GM23338 (cell line): ENCODE measurements around the gene HMG20B. TPM values are rescaled to one million over a fixed set of nuclear protein-coding genes. Genes with fewer than 3 reads are reported as not detected.

Source experiments
- ATAC-seq: fragments of 200-7000 bp; cut with Tn5 transposase; 3 replicates; pipeline ENCODE4 v1.9.1; 2020
- DNase-seq: peaks from one replicate; pipeline ENCODE4 v3.0.0-alpha.2; 2015; ENCODE audit warnings: low spot score
- H2AFZ ChIP-seq: fragments of 200-600 bp; sonication (generic); 2 replicates; pipeline ENCODE4 v1.8.0; 2016; ENCODE audit warnings: antibody characterized with exemption, mild to moderate bottlenecking, moderate library complexity
- H3F3A ChIP-seq: fragments of 200-600 bp; sonication (generic); replicated peaks from 2 replicates; pipeline ENCODE4 v1.8.0; 2017; ENCODE audit warnings: antibody characterized with exemption, mixed run types, low read depth
- H3K27ac ChIP-seq: fragments of 200-600 bp; sonication (generic); 2 replicates; pipeline ENCODE4 v1.6.1; 2016; ENCODE audit warnings: low read depth
- H3K27me3 ChIP-seq: fragments of 200-600 bp; sonication (generic); 2 replicates; pipeline ENCODE4 v1.8.0; 2016; ENCODE audit warnings: mild to moderate bottlenecking, mixed run types, moderate library complexity; ENCODE audit not compliant: insufficient read depth
- H3K36me3 ChIP-seq: fragments of 200-600 bp; sonication (generic); 2 replicates; pipeline ENCODE4 v1.8.0; 2016; ENCODE audit warnings: mild to moderate bottlenecking; ENCODE audit not compliant: insufficient read depth
- H3K4me1 ChIP-seq: fragments of 200-600 bp; sonication (generic); 2 replicates; pipeline ENCODE4 v1.8.0; 2016; ENCODE audit warnings: mild to moderate bottlenecking, moderate library complexity; ENCODE audit not compliant: insufficient read depth
- H3K4me2 ChIP-seq: fragments of 200-600 bp; sonication (generic); 2 replicates; pipeline ENCODE4 v1.7.1; 2017; ENCODE audit warnings: mixed run types
- H3K4me3 ChIP-seq: fragments of 200-600 bp; sonication (generic); 2 replicates; pipeline ENCODE4 v1.6.1; 2016; ENCODE audit warnings: mixed run types
- H3K79me2 ChIP-seq: fragments of 200-600 bp; sonication (generic); replicated peaks from 2 replicates; pipeline ENCODE4 v1.8.0; 2017; ENCODE audit warnings: mild to moderate bottlenecking; ENCODE audit not compliant: insufficient read depth
- H3K9me2 ChIP-seq: fragments of 200-600 bp; sonication (generic); 2 replicates; pipeline ENCODE4 v1.8.0; 2017; ENCODE audit not compliant: insufficient read depth
- H4K20me1 ChIP-seq: fragments of 200-600 bp; sonication (generic); replicated peaks from 2 replicates; pipeline ENCODE4 v1.8.0; 2017; ENCODE audit warnings: mild to moderate bottlenecking; ENCODE audit not compliant: insufficient read depth
- H3K27ac Mint-ChIP-seq: 2 replicates; pipeline ENCODE4 v1.8.0; 2020; ENCODE audit warnings: inconsistent platforms, mild to moderate bottlenecking, moderate library complexity, mixed read lengths
- H3K27me3 Mint-ChIP-seq: 3 replicates; pipeline ENCODE4 v1.8.0; 2022; ENCODE audit warnings: low read depth, mild to moderate bottlenecking, moderate library complexity, mixed read lengths, inconsistent platforms; ENCODE audit not compliant: insufficient read depth, poor library complexity
- H3K36me3 Mint-ChIP-seq: 3 replicates; pipeline ENCODE4 v1.8.0; 2021; ENCODE audit warnings: low read depth, mild to moderate bottlenecking, inconsistent platforms, moderate library complexity, mixed read lengths
- H3K4me1 Mint-ChIP-seq: 3 replicates; pipeline ENCODE4 v1.8.0; 2020; ENCODE audit warnings: mild to moderate bottlenecking, inconsistent platforms, mixed read lengths
- H3K4me3 Mint-ChIP-seq: 3 replicates; pipeline ENCODE4 v1.8.0; 2021; ENCODE audit warnings: moderate library complexity, mild to moderate bottlenecking, inconsistent platforms, mixed read lengths
- H3K9me3 Mint-ChIP-seq: 3 replicates; pipeline ENCODE4 v1.8.0; 2020; ENCODE audit warnings: moderate library complexity, mild to moderate bottlenecking, inconsistent platforms, mixed read lengths
- CREB1 ChIP-seq: fragments of 250-450 bp; sonication (Bioruptor Pico); IDR thresholded peaks from 2 replicates; pipeline ENCODE4 v1.5.0; 2020; ENCODE audit warnings: low read depth, mild to moderate bottlenecking, moderate library complexity
- CTCF ChIP-seq, 2 experiments: fragments of 200-600 bp in 1 of 2; sonication (generic) in 1 of 2; conservative IDR thresholded peaks; 2 replicates each; pipeline versions ENCODE4 v1.5.1 to v1.6.1; 2016 to 2017; ENCODE audit warnings: antibody characterized with exemption in 2 of 2, low read depth in 2 of 2, mild to moderate bottlenecking in 2 of 2, moderate library complexity in 1 of 2
- ETS1 ChIP-seq: IDR thresholded peaks from 2 replicates; pipeline ENCODE4 v1.6.1; 2016; ENCODE audit warnings: antibody characterized with exemption
- EZH2 ChIP-seq: fragments of 200-600 bp; sonication (generic); IDR thresholded peaks from one replicate; pipeline ENCODE4 v1.8.0; 2017; ENCODE audit warnings: antibody characterized with exemption, mild to moderate bottlenecking, low read depth; ENCODE audit not compliant: unreplicated experiment
- EZH2phosphoT487 ChIP-seq: fragments of 200-600 bp; sonication (generic); IDR thresholded peaks from one replicate; pipeline ENCODE4 v1.8.1; 2018; ENCODE audit warnings: antibody characterized with exemption; ENCODE audit not compliant: unreplicated experiment
- JUNB ChIP-seq: IDR thresholded peaks from one replicate; pipeline ENCODE4 v1.6.1; 2016; ENCODE audit warnings: antibody characterized with exemption; ENCODE audit not compliant: unreplicated experiment
- NANOG ChIP-seq: IDR thresholded peaks from 2 replicates; pipeline ENCODE4 v1.6.1; 2016; ENCODE audit warnings: antibody characterized with exemption, borderline replicate concordance
- POLR2AphosphoS5 ChIP-seq: IDR thresholded peaks from 2 replicates; pipeline ENCODE4 v1.6.1; 2016; ENCODE audit warnings: antibody characterized with exemption, low read depth
- REST ChIP-seq: IDR thresholded peaks from one replicate; pipeline ENCODE4 v1.6.1; 2018; ENCODE audit warnings: antibody characterized with exemption; ENCODE audit not compliant: unreplicated experiment
- STAT1 ChIP-seq: IDR thresholded peaks from one replicate; pipeline ENCODE4 v1.6.1; 2016; ENCODE audit warnings: antibody characterized with exemption; ENCODE audit not compliant: unreplicated experiment
- ZNF114 ChIP-seq: fragments of 250-450 bp; sonication (Bioruptor Pico); IDR thresholded peaks from 2 replicates; pipeline ENCODE4 v1.5.0; 2020; ENCODE audit warnings: mild to moderate bottlenecking, moderate library complexity
- ZNF331 ChIP-seq: fragments of 250-450 bp; sonication (Bioruptor Pico); IDR thresholded peaks from 2 replicates; pipeline ENCODE4 v1.5.0; 2020; ENCODE audit warnings: low read depth, mild to moderate bottlenecking, moderate library complexity
- ZNF462 ChIP-seq: fragments of 250-450 bp; sonication (Bioruptor Pico); IDR thresholded peaks from 2 replicates; pipeline ENCODE4 v1.5.0; 2020; ENCODE audit warnings: mild to moderate bottlenecking, moderate library complexity
- polyA plus RNA-seq: library from polyadenylated mRNA; unstranded; fragments of >200 nt; fragmentation: Nextera tagmentation; extraction: Ambion mirVana; gene quantifications from 2 replicates; pipeline ENCODE4 v1.2.1, GENCODE V29; 2016
- total RNA-seq: library from RNA; depleted of rRNA; stranded (reverse); fragments of >200 nt; shearing (Covaris generic); gene quantifications from 2 replicates; pipeline ENCODE4 v1.2.3, GENCODE V29; 2014

HMG20B gene
- total and polyA plus RNA-seq, 2 experiments from 2014 or later, result 74.1 to 130 TPM

- Histone ChIP-seq H2AFZ (0 out of 2 replicates have a peak overlapping the region, but pooled peaks have one; percentile 7), H3K36me3 (no peaks in the 10 kb centered on the region), H3K27ac (no peak overlapping the region), H3K4me1 (peaks cover 19% of the 10 kb centered on the region), H3K4me2 (peak overlapping the region; percentile 91), H3K27me3 (no peaks in the 10 kb centered on the region), H4K20me1 (peaks cover 6% of the 10 kb centered on the region), H3F3A (peaks cover 11% of the 10 kb centered on the region), H3K4me3 (peak overlapping the region; percentile 92), H3K9me2 (no peaks in the 10 kb centered on the region), H3K79me2 (no peaks in the 10 kb centered on the region)
- DNase-seq, result peak; percentile 51
- Mint-ChIP-seq H3K36me3 (peaks cover 12% of the 10 kb centered on the region), H3K4me3 (peak overlapping the region; percentile 77), H3K4me1 (peaks cover 16% of the 10 kb centered on the region), H3K9me3 (no peaks in the 10 kb centered on the region), H3K27ac (no peak overlapping the region), H3K27me3 (peaks cover 28% of the 10 kb centered on the region)
- TF ChIP-seq CREB1 (CRISPR knock-in tag) (no peak), REST (no peak), ZNF114 (CRISPR knock-in tag) (no peak), ETS1 (no peak), CTCF (conservative IDR thresholded peaks at IDR 0.05; ENCODE audit: low read depth in 2 of 2) (no peak), ZNF331 (CRISPR knock-in tag) (no peak), JUNB (no peak), EZH2 (no peak), NANOG (no peak), EZH2phosphoT487 (no peak), STAT1 (no peak), POLR2AphosphoS5 (no peak), ZNF462 (CRISPR knock-in tag) (no peak)
- peak; percentile 2 for ATAC-seq
Measured at GRCh38 chr19:3573162-3573857, 566 bp downstream of the HMG20B start.
